Astrocyte of the cerebellum (primary cell): Measurements from ENCODE around the gene HOGA1.
"Not testable (repeated sequence)": the region's sequence is repeated elsewhere in the genome, so short reads cannot be mapped to it uniquely, and the experiment has no call there.

ENCODE experiments used
- DNase-seq: peaks from one replicate; pipeline ENCODE4 v3.0.0-alpha.2; 2011; ENCODE audit warnings: low read depth
- H3K4me3 ChIP-seq: 2 replicates; pipeline ENCODE4 v1.5.1; 2011; ENCODE audit warnings: mild to moderate bottlenecking, low read depth, low read length, moderate library complexity
- in situ Hi-C: cut with HindIII; loops from 2 replicates; pipeline ENCODE4 v1.10.0; 2017; ENCODE audit warnings: low sequenced_read_pairs
- TF ChIP-seq, protein P1 (sequence below): IDR thresholded peaks from 2 replicates; pipeline ENCODE4 v1.5.1; 2012; ENCODE audit warnings: low read length, low read depth, moderate library complexity, mild to moderate bottlenecking; ENCODE audit errors: missing control alignments

Gene HOGA1

DNA sequence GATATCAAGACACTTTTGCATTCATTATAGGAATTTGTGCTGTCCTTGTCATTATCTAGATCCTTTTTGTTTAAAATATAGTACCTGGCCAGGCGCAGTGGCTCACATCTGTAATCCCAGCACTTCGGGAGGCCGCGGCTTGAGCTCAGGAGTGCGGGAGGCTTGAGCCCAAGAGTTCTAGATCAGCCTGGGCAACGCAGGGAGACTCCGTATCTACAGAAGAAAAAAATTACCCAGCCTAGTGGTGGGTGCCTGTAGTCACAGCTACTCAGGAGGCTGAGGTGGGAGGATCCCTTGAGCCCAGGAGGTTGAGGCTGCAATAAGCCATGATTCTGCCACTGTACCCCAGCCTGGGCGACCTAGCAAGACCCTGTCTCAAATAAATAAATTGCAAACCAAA lies 49.7 kb downstream of the HOGA1 start:
- DNase-seq = no peak
- TF ChIP-seq, protein P1, sequence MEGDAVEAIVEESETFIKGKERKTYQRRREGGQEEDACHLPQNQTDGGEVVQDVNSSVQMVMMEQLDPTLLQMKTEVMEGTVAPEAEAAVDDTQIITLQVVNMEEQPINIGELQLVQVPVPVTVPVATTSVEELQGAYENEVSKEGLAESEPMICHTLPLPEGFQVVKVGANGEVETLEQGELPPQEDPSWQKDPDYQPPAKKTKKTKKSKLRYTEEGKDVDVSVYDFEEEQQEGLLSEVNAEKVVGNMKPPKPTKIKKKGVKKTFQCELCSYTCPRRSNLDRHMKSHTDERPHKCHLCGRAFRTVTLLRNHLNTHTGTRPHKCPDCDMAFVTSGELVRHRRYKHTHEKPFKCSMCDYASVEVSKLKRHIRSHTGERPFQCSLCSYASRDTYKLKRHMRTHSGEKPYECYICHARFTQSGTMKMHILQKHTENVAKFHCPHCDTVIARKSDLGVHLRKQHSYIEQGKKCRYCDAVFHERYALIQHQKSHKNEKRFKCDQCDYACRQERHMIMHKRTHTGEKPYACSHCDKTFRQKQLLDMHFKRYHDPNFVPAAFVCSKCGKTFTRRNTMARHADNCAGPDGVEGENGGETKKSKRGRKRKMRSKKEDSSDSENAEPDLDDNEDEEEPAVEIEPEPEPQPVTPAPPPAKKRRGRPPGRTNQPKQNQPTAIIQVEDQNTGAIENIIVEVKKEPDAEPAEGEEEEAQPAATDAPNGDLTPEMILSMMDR = no peak
- H3K4me3 ChIP-seq = peak overlapping the region; percentile 89
- in situ Hi-C loops = no loop called here

DNA sequence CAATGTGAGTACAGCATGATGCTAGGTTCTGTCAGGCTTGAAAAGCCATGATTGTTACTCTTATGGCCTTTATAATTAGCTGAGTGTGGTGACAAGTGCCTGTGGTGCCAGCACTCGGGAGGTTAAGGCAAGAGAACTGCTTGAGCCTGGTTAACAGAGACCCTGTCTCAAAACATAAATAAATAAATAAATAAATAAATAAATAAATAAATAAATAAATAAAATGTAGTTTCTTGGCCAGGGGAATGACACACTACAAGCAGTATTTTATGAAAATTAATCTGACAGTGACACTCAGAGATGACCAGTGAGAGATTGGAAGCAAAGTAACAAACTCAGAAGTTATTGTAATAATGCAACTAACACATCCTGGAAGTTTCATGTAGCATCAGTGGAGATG lies 51.4 kb downstream of the HOGA1 start:
- H3K4me3 ChIP-seq = no peak overlapping the region
- DNase-seq = no peak
- in situ Hi-C loops = no loop called here
- TF ChIP-seq, protein P1 = no peak

GRCh38 chr10:97639090-97639489 lies 54.9 kb downstream of the HOGA1 start:
- in situ Hi-C loops, DNase-seq, H3K4me3 ChIP-seq: not testable (repeated sequence)

DNA sequence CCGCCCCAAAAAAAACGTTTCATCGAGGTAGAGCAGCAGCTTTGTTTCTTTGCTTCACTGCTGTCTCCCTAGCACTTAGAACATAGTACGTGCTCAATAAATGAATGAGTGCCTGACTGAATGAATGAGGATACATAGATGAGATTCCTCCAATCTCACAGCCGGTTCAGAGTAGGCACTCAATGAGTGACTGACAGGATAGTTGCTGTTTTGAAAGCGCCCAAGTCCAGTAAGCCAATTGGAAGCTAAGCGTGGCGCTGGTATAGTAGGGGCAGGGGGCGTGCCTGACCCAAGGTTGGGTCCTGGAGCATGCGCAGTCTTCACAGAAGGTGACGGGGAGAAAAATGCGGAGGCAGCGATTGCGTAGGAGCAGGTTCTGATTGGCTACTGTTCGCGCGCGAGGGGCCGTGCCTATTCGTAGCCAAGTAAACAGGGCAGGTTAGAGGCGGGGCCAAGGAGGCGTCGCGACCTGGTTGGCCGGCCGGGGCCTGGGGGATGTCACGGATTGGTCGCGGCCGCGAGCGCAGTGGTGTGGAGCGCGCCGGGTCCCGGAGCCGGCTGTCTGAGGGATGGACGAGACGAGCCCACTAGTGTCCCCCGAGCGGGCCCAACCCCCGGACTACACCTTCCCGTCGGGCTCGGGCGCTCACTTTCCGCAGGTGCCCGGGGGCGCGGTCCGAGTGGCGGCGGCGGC lies 56.1 kb downstream of the HOGA1 start, which contains the start of gene PI4K2A:
Gene PI4K2A (plus strand): TSS at position 498 of the 694 bp plus-strand sequence. CDS start 72 bp downstream, at position 570.
- peak; percentile 98 for DNase-seq
- TF ChIP-seq, protein P1 = no peak
- peak within 1 kb of the TSS; percentile 81 for H3K4me3 ChIP-seq
- in situ Hi-C loops = no loop called here

GRCh38 chr10:97640868-97641811 lies 57.0 kb downstream of the HOGA1 start:
- TF ChIP-seq, protein P1 = no peak
- H3K4me3 ChIP-seq = peak overlapping the region; percentile 81
- in situ Hi-C loops = no loop called here
- DNase-seq = no peak

DNA sequence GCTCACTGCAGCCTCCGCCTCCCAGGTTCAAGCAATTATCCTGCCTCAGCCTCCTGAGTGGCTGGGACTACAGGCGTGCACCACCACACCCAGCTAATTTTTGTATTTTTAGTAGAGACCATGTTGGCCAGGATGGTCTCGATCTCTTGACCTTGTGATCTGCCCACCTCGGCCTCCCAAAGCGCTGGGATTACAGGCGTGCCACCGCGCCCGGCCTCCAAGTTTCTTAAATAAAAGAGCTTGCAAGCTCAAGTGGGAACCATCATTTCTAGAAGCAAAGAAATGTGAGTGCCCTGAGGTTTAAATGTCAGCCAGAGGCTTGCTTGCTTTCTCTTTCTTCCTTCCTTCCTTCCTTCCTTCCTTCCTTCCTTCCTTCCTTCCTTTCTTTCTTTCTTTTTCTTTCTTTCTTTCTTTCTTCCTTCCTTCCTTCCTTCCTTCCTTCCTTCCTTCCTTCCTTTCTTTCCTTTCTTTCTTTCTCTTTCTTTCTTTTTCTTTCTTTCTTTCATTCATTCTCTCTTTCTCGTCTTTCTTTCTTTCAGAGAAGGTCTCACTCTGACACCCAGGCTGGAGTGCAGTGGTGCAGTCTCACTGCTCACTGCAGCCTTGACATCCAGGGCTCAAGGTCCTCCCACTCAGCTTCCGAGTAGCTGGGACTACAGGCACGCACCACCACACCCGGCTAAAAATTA lies 58.4 kb downstream of the HOGA1 start:
- in situ Hi-C loops, H3K4me3 ChIP-seq, DNase-seq: not testable (repeated sequence)

DNA sequence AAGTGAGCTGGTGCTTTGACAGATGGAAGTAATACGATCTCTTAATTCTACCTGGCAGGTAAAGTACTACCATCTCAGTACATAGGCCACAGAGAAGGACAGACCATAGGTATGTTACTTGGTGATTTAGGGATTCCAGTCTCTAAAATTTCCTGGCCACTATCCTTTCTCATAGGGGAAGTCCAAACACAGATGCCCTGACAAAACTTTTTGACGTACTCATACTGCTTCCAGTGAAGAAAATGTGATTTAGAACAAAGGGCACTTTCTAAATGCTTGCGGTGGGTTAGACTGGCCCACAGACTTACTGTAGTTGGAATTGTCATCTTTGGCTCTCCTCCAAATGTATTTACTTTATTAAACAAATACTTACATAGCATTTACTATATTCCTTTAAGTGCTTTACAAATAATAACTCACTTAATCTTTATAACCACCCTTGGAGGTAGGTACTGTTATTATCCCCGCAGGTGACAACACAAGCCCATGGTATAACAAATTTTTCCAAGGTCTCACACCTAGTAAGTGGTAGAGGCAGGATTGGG lies 59.3 kb downstream of the HOGA1 start:
- in situ Hi-C loops = no loop called here
- DNase-seq = no peak
- H3K4me3 ChIP-seq = no peak overlapping the region
- TF ChIP-seq, protein P1 = no peak
